GM21367 (cell line): ENCODE results near the gene NOP53.
"Not testable (repeated sequence)": the region's sequence is repeated elsewhere in the genome, so short reads cannot be mapped to it uniquely, and the experiment has no call there.

ENCODE experiments used
- ATAC-seq: cut with Tn5 transposase; IDR thresholded peaks from one replicate; pipeline ENCODE4 v1.9.1; 2021; ENCODE audit not compliant: unreplicated experiment

NOP53 gene

GRCh38 chr19:47745010-47745901, at the start of gene NOP53:
TSS of gene NOP53 (plus strand) at chr19:47745546. CDS start at chr19:47745560, 14 bp downstream.
- ATAC-seq = peak; percentile 62

DNA sequence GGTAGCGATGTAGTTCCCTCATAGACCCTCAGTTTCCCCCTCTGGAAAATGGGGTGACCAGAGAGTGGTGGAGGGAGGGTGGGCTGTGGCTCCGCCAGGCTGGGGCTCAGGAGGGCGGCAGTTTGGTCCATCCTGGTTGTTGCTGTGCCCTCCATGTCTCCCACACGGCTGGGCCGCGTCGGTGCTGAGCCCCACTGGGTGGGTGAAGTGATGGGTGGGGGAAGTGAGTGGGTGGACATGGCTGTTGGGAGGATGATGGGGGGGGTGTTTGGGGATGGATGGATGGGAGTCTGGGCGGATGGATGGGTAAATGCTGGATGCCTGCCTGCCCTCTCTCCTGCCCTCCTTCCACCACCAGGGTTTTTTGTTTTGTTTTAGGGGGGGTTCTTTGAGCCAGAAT, 48.7 kb upstream of the NOP53 start:
- ATAC-seq = no peak

- no peak for ATAC-seq
Observed at GRCh38 chr19:47697863-47698609, 47.3 kb upstream of the NOP53 start.

GRCh38 chr19:47698631-47699359, 46.6 kb upstream of the NOP53 start:
- no peak for ATAC-seq

DNA sequence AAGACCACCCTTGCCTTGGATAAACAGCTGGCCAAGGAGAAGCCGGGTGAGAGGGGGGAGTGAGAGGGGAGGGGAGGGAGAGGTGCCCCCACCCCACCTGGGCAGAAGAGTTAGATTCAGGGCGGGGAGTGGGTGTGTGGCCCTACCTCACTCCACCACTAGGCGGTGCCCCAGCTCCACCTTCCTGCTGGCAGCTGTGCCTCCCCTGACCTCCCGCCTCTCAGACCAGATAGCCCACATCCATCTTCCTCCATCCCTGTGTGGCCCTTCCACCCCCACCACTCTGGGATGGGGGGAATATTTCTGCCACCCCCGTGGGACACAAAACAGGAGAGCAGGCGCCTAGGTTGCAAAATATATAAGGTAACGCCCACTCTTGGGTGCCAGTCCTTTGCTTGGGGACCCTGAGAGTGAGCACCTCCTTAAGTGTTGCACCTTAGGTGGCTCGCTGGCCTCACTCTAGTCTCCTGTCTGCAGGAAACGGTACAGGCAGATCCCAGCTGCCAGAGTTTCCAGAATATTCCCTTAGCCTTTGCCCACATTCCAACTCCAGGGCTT, 45.9 kb upstream of the NOP53 start:
- no peak for ATAC-seq

DNA sequence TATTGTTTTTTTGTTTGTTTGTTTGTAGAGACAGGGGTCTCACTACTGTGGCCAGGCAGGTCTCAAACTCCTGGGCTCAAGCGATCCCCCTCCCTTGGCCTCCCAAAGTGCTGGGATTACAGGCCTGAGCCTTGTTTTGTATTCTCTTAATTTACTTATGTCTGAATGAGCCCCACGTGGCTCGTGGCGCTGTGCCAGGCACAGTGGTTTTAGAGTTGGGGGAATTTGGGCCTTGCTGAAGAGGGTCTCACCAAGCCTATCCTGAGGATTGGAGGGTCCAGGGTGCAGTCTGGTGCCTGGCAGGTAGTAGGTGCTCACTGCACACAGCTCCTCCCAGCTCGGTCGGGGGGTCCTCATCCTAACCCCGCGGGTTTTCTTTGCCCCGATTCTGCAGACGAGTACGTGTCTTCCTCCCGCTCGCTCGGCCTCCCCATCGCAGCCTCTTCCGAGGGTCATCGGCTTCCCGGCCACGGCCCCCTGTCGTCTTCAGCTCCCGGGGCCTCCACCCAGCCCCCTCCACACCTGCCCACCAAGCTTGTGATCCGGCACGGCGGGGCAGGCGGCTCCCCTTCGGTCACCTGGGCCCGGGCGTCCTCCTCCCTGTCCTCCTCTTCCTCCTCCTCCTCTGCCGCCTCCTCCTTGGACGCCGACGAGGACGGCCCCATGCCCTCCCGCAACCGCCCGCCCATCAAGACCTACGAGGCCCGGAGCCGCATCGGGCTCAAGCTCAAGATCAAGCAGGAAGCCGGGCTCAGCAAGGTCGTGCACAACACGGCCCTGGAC, 44.2 kb upstream of the NOP53 start:
- ATAC-seq = no peak

GRCh38 chr19:47701717-47702552, 43.4 kb upstream of the NOP53 start:
- no peak for ATAC-seq

GRCh38 chr19:47702671-47703070, 42.7 kb upstream of the NOP53 start:
- ATAC-seq = no peak

- ATAC-seq = no peak
Observed at GRCh38 chr19:47703301-47703700, 42.0 kb upstream of the NOP53 start.

- no peak for ATAC-seq
Observed at GRCh38 chr19:47704024-47704423, 41.3 kb upstream of the NOP53 start.

DNA sequence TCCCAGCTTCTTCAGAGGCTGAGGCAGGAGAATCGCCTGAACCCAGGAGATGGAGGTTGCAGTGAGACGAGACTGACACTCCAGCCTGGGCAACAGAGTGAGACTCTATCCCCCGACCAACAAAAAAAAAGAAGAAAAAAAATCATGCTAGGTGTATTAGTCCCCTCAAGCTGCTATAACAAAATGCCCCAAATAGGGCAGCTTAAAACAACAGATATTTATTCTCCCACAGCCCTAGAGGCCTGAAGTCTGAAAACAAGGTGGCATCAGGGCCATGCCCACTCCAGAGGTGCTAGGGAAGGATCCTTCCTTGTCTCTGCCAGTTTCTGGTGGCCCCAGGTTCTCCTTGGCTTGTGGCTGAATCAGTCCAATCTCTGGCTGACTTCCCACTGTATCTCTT, 40.7 kb upstream of the NOP53 start:
- no peak for ATAC-seq

GRCh38 chr19:47707135-47707925, 38.0 kb upstream of the NOP53 start:
- ATAC-seq = no peak

- no peak for ATAC-seq
Observed at GRCh38 chr19:47711652-47712242, 33.6 kb upstream of the NOP53 start.

DNA sequence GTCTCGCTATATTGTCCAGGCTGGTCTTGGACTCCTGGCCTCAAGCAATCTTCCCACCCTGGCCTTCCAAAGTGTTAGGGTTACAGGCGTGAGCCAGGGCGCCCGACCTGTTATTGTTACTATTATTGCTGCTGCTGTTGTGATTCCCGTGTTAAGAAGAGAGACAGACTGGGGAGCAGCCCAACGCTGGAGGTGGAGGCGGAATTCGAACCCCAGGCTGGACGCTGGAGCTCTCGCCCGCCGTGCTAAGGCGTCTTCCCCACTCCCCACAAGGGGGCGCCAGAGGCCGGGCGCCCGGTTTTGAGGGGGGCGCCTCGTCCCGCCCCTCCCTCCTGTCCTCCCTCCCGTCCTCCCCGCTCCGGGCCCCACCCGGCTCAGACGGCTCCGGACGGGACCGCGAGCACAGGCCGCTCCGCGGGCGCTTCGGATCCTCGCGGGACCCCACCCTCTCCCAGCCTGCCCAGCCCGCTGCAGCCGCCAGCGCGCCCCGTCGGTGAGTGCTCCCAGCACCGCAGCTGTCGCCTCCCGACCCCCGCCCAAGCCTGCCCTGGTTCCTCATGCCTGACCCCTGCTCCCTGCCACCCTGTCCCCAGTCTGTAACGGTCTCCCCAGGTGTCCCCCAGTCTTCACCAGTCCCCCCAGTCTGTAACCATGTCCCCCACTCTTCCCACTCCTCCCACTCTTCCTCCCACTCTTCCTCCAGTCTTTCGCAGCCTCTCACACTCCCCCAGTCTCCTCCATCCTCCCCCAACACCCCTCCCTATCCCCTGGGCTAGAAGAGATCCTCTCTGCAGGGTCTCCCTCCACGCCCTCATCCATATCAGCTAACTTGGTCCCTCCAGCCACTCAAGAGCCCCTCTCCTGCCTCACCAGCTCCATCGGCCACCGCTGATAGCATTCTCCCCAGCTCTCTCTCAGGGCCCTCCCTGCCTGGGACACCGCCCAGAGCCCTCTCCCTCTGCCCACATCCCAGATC, 32.0 kb upstream of the NOP53 start, which contains the start of gene EHD2:
Gene EHD2, plus strand, starts transcription at position 377 of the 976 bp plus-strand sequence. CDS start 3,191 bp downstream, outside the sequence.
- ATAC-seq = no peak

GRCh38 chr19:47714339-47714738, 31.0 kb upstream of the NOP53 start:
- no peak for ATAC-seq

GRCh38 chr19:47714855-47715254, 30.5 kb upstream of the NOP53 start:
- not testable (repeated sequence) for ATAC-seq
